Muscle of arm (tissue), 12 donors: ENCODE measurements around the gene INVS. TPM values are rescaled to one million over a fixed set of nuclear protein-coding genes. Genes with fewer than 3 reads are reported as not detected.
"Not testable (repeated sequence)": the region's sequence is repeated elsewhere in the genome, so short reads cannot be mapped to it uniquely, and the experiment has no call there.

Source experiments
- DNase-seq: peaks from one replicate; pipeline ENCODE4 v3.0.0-alpha.2; 2013
- polyA plus RNA-seq, 12 donors: library from polyadenylated mRNA; unstranded; fragments of 120-200 nt; gene quantifications; one replicate each; pipeline ENCODE4 v1.2.1, GENCODE V29; 2013; ENCODE audit not compliant: insufficient read length in 12 of 12

The INVS gene
- polyA plus RNA-seq, 12 donors, result 9.4 to 19.2 (median 14.3) TPM; not detected in 1

DNA sequence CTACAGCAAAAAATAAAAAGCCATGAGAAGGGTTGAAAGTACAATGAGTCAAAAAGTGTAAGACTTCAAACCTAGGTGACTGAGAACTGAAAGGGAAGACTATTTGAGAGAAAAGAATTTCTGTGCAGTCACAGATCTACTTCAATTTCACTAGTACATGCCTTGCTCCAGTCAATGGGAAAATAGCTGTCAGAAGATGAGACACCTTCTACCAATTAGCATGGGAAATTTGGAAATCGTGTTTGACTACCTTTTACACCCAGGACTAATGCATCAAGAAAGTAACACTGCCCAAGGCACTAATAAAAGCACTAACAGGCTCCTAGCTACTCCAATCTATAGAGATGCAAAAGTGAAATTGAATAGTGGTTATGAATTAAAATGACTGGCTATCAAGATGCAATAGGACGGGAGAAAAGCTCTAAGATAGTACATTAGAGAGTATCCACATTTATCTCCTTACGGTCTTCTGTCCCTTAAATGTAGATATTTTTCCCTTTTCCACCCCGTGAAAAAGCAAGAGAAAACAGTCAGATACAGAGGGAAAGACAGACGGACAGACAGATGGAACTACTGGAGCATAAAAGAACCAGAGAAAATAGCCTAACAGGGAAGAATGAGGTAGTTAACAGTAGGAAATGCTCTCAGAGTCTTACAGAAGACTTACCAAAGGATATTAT, 15.5 kb upstream of the INVS start:
- no peak for DNase-seq

- no peak for DNase-seq
Observed at GRCh38 chr9:100084128-100084453, 15.0 kb upstream of the INVS start.

GRCh38 chr9:100084734-100085133, 14.3 kb upstream of the INVS start:
- no peak for DNase-seq

GRCh38 chr9:100086097-100086635, 12.9 kb upstream of the INVS start:
- DNase-seq, result no peak

- DNase-seq, result no peak
Observed at GRCh38 chr9:100087218-100087617, 11.8 kb upstream of the INVS start.

- DNase-seq, result no peak
Observed at GRCh38 chr9:100088202-100088601, 10.8 kb upstream of the INVS start.

GRCh38 chr9:100090880-100091279, 8.2 kb upstream of the INVS start:
- DNase-seq, result no peak

GRCh38 chr9:100091650-100092049, 7.4 kb upstream of the INVS start:
- DNase-seq, result no peak

GRCh38 chr9:100092066-100092465, 7.0 kb upstream of the INVS start:
- no peak for DNase-seq

DNA sequence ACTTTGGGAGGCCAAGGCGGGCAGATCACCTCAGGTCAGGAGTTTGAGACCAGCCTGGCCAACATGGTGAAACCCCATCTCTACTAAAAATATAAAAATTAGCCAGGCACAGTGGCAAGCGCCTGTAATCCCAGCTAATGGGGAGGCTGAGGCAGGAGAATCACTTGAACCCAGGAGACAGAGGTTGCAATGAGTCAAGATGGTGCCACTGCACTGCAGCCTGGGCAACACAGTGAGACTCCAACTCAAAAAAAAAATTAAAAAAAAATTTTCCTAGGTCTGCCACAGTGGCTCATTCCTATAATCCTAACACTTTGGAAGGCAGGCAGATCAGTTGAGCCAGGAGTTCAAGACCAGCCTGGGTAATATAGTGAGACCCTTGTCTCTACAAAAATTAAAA, 4.6 kb upstream of the INVS start:
- not testable (repeated sequence) for DNase-seq

DNA sequence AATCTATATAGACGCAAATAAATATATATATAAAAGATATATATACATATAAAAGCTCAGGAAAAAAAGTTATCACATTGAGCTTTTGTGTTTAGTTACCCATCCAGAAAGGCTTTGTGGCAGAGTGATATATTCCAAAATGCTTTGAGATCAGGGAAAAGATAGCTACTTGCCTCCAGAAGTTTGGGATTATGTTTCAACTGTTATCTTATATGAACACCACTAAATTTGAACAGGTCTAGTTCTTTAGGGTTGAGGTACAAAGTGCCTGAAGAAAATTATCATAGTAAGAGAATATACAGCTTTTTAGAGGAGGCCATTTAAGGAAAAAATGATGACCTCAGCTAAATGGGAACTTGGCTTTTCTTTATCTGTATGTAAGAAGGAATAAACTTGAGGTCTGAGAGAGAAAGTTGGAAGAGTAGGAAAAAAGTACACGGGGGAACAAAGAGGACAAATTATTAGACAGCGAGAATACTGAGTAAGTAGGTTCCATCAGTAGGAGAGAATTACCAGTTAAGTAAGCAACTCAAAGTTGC, 2.6 kb upstream of the INVS start:
- DNase-seq, result no peak

GRCh38 chr9:100098046-100098886, 777 bp upstream of the INVS start:
- peak; percentile 48 for DNase-seq

GRCh38 chr9:100099722-100100042, 639 bp downstream of the INVS start:
- no peak for DNase-seq

DNA sequence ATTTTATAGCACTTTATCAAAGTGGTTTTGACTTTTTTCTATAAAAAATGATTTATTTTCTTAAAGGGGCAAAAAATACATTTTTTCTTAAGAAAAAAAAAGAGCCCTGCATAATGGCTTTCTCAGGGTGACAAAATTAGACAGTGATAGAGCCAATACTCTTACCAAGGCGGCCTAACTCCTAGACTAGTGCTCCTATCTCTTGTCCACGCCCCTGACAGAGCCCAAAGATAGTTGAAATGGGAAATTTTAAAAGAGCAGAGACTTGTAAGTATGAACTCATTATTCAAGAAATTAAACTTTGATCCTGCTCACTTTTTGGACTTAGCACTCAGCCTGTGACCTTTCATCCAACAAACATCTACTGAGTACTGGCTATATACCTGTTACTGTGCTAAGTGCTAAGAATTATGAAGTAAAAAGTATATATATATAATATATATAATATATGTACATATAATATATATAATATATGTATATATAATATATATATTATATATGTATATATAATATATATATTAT, 1.2 kb downstream of the INVS start:
- no peak for DNase-seq

- no peak for DNase-seq
Observed at GRCh38 chr9:100101608-100102007, 2.6 kb downstream of the INVS start.

DNA sequence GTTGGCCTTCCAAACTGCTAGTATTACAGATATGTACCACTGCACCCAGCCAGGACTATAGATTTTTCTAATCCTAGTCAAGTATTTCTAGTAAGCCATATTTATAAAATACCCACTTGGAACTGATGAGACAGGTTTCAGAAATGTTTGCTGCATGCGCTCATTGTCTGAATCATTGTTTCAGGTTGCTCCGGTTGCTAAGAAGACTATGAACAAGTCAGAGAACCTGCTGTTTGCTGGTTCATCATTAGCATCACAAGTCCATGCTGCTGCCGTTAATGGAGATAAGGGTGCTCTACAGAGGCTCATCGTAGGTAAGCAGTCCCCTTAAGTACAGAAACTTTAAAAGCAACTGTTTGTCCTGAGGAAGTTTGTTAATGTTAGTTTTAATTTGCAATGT, 5.3 kb downstream of the INVS start:
- DNase-seq, result no peak

- DNase-seq, result no peak
Observed at GRCh38 chr9:100105861-100106260, 6.8 kb downstream of the INVS start.

GRCh38 chr9:100106616-100107015, 7.6 kb downstream of the INVS start:
- no peak for DNase-seq

- DNase-seq, result peak; percentile 30
Observed at GRCh38 chr9:100108559-100108958, 9.5 kb downstream of the INVS start.

DNA sequence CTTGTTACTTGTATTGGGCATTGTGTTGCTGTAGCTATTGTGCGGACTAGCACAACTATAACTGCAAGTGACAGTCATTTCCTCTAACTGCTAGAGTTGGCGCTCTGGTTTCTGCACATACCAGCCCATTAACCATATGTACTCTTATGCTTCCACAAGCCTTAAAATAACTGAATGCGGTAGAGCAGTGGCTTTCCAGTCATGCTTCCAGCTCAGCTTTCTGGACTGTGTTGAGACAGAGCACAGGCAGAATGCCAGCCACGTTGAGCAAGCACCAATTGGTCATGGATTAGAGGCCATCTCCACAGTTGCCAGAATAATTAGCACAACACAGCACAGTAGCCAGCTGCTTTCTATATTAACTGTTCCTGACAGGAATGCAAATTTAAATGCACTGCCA, 12.2 kb downstream of the INVS start:
- DNase-seq, result peak; percentile 78

DNA sequence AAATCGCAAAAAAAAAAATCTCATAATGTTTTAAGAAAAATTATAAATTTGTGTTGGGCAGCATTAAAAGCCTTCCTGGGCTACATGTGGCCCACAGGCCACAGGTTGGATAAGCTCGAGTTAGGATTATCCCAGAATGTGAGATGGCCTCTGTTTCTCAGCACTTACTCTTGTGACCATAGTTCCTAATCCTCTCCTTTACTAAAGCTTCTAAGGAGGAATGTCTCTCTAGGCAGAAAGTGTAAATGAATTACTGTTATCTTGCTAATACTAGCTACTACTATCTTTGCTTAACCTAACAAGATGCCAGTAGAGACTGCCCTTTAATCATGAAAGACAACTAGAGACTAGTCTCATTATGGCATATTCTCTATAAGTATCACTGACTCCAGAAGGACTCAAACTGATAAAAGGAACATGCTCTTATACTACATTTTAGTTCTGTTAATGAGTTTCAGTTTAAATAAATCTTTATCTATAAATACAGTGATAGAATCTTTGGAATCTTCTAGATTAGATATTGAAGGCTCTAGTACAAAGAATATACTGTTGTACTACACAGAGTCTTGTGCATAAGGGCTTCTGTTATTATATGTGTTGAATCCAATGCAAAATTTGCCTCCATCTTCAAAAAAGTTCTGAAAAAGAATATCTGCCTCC, 13.8 kb downstream of the INVS start:
- no peak for DNase-seq

DNA sequence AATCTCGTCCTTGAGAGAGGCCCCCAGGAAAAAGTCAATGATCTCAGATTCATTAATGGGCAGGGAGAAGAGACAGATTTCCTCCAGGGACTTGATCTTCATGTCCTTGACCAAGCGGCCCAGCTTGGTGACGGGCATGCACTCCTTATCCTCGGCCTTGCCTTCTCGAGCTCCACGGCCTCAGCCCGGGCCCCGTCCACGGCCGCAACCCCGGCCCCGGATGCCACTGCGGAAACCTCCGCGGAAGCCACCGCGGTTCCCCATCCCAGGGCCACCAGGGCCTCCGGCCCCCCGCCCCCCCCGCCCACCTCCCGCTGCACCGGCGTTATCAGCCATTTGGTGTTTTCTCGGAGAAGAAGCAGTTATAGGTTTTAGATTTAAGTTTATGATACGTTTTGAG, 18.3 kb downstream of the INVS start:
- no peak for DNase-seq
